Measurements from ENCODE around the gene ARHGDIB.

DNA sequence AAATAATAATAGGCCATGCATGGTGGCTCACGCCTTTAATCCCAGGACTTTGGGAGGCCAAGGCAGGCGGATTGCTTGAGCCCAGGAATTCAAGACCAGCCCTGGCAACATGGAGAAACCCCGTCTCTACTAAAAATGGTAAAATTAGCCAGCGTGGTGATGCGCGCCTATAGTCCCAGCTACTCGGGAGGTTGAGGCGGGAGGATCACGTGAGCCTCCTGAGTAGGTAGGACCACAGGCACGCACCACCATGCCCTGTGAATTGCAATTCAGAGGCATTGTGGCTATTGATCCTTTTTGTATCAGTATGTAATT is 2.3 kb downstream of the ARHGDIB start:
- TF ChIP-seq, protein P1, sequence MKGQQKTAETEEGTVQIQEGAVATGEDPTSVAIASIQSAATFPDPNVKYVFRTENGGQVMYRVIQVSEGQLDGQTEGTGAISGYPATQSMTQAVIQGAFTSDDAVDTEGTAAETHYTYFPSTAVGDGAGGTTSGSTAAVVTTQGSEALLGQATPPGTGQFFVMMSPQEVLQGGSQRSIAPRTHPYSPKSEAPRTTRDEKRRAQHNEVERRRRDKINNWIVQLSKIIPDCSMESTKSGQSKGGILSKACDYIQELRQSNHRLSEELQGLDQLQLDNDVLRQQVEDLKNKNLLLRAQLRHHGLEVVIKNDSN (CRISPR knock-in tag; IDR thresholded peaks at IDR 0.05), result no peak
- TF ChIP-seq GABPB1 (CRISPR knock-in tag; IDR thresholded peaks at IDR 0.05) (no peak), CBFB (CRISPR knock-in tag; IDR thresholded peaks at IDR 0.05; ENCODE audit: low read depth) (no peak), NR2C2 (CRISPR knock-in tag; IDR thresholded peaks at IDR 0.05) (no peak), ELF4 (CRISPR knock-in tag; IDR thresholded peaks at IDR 0.05; ENCODE audit: low read depth) (no peak), RORB (CRISPR knock-in tag; IDR thresholded peaks at IDR 0.05) (no peak), FOXP1 (CRISPR knock-in tag; IDR thresholded peaks at IDR 0.05; ENCODE audit: borderline replicate concordance) (no peak), RELA (CRISPR knock-in tag; IDR thresholded peaks at IDR 0.05; ENCODE audit: borderline replicate concordance) (no peak), SMAD3 (CRISPR knock-in tag; IDR thresholded peaks at IDR 0.05; ENCODE audit: borderline replicate concordance) (no peak)
- TF ChIP-seq, protein P2, sequence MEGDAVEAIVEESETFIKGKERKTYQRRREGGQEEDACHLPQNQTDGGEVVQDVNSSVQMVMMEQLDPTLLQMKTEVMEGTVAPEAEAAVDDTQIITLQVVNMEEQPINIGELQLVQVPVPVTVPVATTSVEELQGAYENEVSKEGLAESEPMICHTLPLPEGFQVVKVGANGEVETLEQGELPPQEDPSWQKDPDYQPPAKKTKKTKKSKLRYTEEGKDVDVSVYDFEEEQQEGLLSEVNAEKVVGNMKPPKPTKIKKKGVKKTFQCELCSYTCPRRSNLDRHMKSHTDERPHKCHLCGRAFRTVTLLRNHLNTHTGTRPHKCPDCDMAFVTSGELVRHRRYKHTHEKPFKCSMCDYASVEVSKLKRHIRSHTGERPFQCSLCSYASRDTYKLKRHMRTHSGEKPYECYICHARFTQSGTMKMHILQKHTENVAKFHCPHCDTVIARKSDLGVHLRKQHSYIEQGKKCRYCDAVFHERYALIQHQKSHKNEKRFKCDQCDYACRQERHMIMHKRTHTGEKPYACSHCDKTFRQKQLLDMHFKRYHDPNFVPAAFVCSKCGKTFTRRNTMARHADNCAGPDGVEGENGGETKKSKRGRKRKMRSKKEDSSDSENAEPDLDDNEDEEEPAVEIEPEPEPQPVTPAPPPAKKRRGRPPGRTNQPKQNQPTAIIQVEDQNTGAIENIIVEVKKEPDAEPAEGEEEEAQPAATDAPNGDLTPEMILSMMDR (IDR thresholded peaks at IDR 0.05), result no peak
- TF ChIP-seq, protein P3, sequence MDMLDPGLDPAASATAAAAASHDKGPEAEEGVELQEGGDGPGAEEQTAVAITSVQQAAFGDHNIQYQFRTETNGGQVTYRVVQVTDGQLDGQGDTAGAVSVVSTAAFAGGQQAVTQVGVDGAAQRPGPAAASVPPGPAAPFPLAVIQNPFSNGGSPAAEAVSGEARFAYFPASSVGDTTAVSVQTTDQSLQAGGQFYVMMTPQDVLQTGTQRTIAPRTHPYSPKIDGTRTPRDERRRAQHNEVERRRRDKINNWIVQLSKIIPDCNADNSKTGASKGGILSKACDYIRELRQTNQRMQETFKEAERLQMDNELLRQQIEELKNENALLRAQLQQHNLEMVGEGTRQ (CRISPR knock-in tag; IDR thresholded peaks at IDR 0.05), result no peak

Data from WTC11 (cell line).